GM12872 (cell line): Measurements from ENCODE around the gene DHX35.

Experiments
- CTCF ChIP-seq: IDR thresholded peaks from 3 replicates; pipeline ENCODE4 v1.5.1; 2011; ENCODE audit warnings: low read depth, mild to moderate bottlenecking, low read length, moderate library complexity; ENCODE audit not compliant: insufficient read depth

DHX35 gene

GRCh38 chr20:39066471-39067242 lies 104.5 kb downstream of the DHX35 start:
- TF ChIP-seq CTCF, result peak; percentile 26; the same call in 1 of the 3 replicates

- TF ChIP-seq CTCF, result no peak
These were observed 105.5 kb downstream of the DHX35 start for GRCh38 chr20:39067526-39068216.

- no peak for TF ChIP-seq CTCF
These were observed 107.8 kb downstream of the DHX35 start for GRCh38 chr20:39069976-39070375.

GRCh38 chr20:39070484-39071231 lies 108.5 kb downstream of the DHX35 start:
- no peak for TF ChIP-seq CTCF

- TF ChIP-seq CTCF, result no peak
These were observed 110.0 kb downstream of the DHX35 start for GRCh38 chr20:39072132-39072531.

GRCh38 chr20:39072653-39073052 lies 110.5 kb downstream of the DHX35 start:
- TF ChIP-seq CTCF, result no peak

- TF ChIP-seq CTCF, result no peak
These were observed 113.6 kb downstream of the DHX35 start for GRCh38 chr20:39075731-39076130.
